Stimulated activated naive CD8-positive, alpha-beta T cell treated with anti-CD3 and anti-CD28 coated beads, Interleukin-15, Interleukin-2, amounts not matched to agents 100 ng/mL and 50 ng/mL, for 24 hours (primary cell): Measurements from ENCODE around the gene DNASE2B.

ENCODE experiments used
- H3K27ac Mint-ChIP-seq: one replicate; pipeline ENCODE4 v1.8.0; 2021; ENCODE audit warnings: mild to moderate bottlenecking, mixed read lengths
- H3K27me3 Mint-ChIP-seq: one replicate; pipeline ENCODE4 v1.8.0; 2021; ENCODE audit warnings: mixed read lengths
- H3K36me3 Mint-ChIP-seq: one replicate; pipeline ENCODE4 v1.8.0; 2021; ENCODE audit warnings: low read depth, mixed read lengths
- H3K4me1 Mint-ChIP-seq: one replicate; pipeline ENCODE4 v1.8.0; 2021; ENCODE audit warnings: low read depth, mixed read lengths
- H3K4me3 Mint-ChIP-seq: one replicate; pipeline ENCODE4 v1.8.0; 2021; ENCODE audit warnings: mild to moderate bottlenecking, mixed read lengths
- H3K9me3 Mint-ChIP-seq: one replicate; pipeline ENCODE4 v1.8.0; 2021; ENCODE audit warnings: mixed read lengths

DNASE2B gene

GRCh38 chr1:84366786-84367185 lies 31.5 kb upstream of the DNASE2B start:
- Mint-ChIP-seq H3K4me3 (no peak overlapping the region), H3K27ac (peak overlapping the region; percentile 9), H3K9me3 (no peaks in the 10 kb centered on the region), H3K4me1 (peaks cover 15% of the 10 kb centered on the region), H3K27me3 (no peaks in the 10 kb centered on the region), H3K36me3 (no peaks in the 10 kb centered on the region)

GRCh38 chr1:84367219-84367618 lies 31.1 kb upstream of the DNASE2B start:
- H3K36me3 Mint-ChIP-seq, result no peaks in the 10 kb centered on the region
- no peaks in the 10 kb centered on the region for H3K27me3 Mint-ChIP-seq
- peak overlapping the region; percentile 9 for H3K27ac Mint-ChIP-seq
- peaks cover 15% of the 10 kb centered on the region for H3K4me1 Mint-ChIP-seq
- no peaks in the 10 kb centered on the region for H3K9me3 Mint-ChIP-seq
- H3K4me3 Mint-ChIP-seq, result no peak overlapping the region

DNA sequence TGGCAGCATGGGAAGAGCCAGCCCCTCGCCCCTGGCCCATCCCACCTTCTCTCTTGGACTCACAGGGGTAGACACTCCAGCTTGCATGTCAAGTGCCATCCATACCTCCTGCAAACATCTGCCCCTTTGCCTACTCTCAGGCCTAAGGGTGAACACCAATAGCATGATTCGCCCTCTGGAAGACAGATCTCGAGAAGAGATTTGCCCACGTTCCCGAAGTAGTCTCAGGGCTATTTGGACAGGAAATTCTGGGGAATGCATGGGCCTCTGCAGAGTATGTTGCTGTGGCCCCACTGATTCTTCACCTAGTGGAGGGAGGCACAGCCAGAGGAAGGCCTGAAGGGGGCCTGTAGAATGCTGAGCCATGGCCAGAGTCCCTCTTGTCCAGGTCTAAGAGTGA lies 29.8 kb upstream of the DNASE2B start:
- H3K27ac Mint-ChIP-seq, result no peak overlapping the region

GRCh38 chr1:84370266-84370665 lies 28.0 kb upstream of the DNASE2B start:
- no peak overlapping the region for H3K27ac Mint-ChIP-seq
- no peaks in the 10 kb centered on the region for H3K27me3 Mint-ChIP-seq
- H3K4me1 Mint-ChIP-seq, result peaks cover 8% of the 10 kb centered on the region
- H3K4me3 Mint-ChIP-seq, result no peak overlapping the region
- H3K36me3 Mint-ChIP-seq, result no peaks in the 10 kb centered on the region
- H3K9me3 Mint-ChIP-seq, result no peaks in the 10 kb centered on the region

More for the DNA sequence above, 29.8 kb upstream of the DNASE2B start:
- H3K4me3 Mint-ChIP-seq, result no peak overlapping the region
- H3K27me3 Mint-ChIP-seq, result no peaks in the 10 kb centered on the region
- H3K9me3 Mint-ChIP-seq, result no peaks in the 10 kb centered on the region
- H3K36me3 Mint-ChIP-seq, result no peaks in the 10 kb centered on the region
- H3K4me1 Mint-ChIP-seq, result peaks cover 9% of the 10 kb centered on the region

- no peaks in the 10 kb centered on the region for H3K27me3 Mint-ChIP-seq
- H3K27ac Mint-ChIP-seq, result no peak overlapping the region
- no peaks in the 10 kb centered on the region for H3K9me3 Mint-ChIP-seq
- peaks cover 1% of the 10 kb centered on the region for H3K4me1 Mint-ChIP-seq
- H3K36me3 Mint-ChIP-seq, result no peaks in the 10 kb centered on the region
- no peak overlapping the region for H3K4me3 Mint-ChIP-seq
These were observed 27.4 kb upstream of the DNASE2B start for GRCh38 chr1:84370831-84371394.

DNA sequence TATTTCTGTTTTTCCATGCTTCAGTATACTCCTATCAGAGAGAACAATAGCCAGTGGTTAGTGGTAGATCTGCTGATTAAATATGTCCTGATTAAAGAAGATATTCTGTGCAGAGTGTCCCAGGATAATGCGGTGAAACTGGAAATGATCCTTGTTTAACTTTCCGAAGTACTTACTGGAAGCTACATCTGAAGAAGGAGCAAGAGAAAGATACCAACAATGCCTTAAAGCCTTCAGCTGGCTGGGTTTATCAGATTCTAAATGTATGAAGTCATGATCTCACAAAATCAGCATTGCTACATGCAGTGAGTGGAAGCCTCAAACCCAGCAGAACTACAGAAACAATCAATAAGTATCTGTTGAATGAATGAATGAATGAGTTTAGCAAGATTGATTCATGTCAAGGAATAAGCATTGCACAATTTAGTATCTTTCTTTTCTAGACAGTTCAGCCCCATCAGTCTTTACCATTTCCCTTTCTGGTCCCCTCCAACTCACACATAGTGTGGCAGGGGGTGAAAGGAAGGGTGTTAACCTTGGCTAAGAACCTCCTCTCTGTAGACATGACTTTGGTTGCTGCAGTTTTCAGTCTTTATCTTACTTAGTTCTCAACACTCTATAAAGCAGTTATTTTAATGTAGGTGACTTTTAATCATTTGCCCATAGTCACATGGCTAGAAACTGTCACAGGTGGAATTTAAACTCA lies 24.7 kb upstream of the DNASE2B start:
- H3K27me3 Mint-ChIP-seq, result no peaks in the 10 kb centered on the region
- no peaks in the 10 kb centered on the region for H3K36me3 Mint-ChIP-seq
- no peak overlapping the region for H3K27ac Mint-ChIP-seq
- peaks cover 3% of the 10 kb centered on the region for H3K4me1 Mint-ChIP-seq
- no peaks in the 10 kb centered on the region for H3K9me3 Mint-ChIP-seq
- H3K4me3 Mint-ChIP-seq, result no peak overlapping the region

GRCh38 chr1:84374991-84375696 lies 23.1 kb upstream of the DNASE2B start:
- no peaks in the 10 kb centered on the region for H3K9me3 Mint-ChIP-seq
- H3K4me3 Mint-ChIP-seq, result no peak overlapping the region
- no peaks in the 10 kb centered on the region for H3K27me3 Mint-ChIP-seq
- no peaks in the 10 kb centered on the region for H3K36me3 Mint-ChIP-seq
- no peak overlapping the region for H3K27ac Mint-ChIP-seq
- peaks cover 3% of the 10 kb centered on the region for H3K4me1 Mint-ChIP-seq

- no peaks in the 10 kb centered on the region for H3K9me3 Mint-ChIP-seq
- no peaks in the 10 kb centered on the region for H3K27me3 Mint-ChIP-seq
- H3K4me3 Mint-ChIP-seq, result no peak overlapping the region
- H3K36me3 Mint-ChIP-seq, result no peaks in the 10 kb centered on the region
- H3K27ac Mint-ChIP-seq, result peak overlapping the region; percentile 14
- H3K4me1 Mint-ChIP-seq, result peaks cover 3% of the 10 kb centered on the region
These were observed 22.0 kb upstream of the DNASE2B start for GRCh38 chr1:84376000-84376910.

- no peaks in the 10 kb centered on the region for H3K36me3 Mint-ChIP-seq
- H3K9me3 Mint-ChIP-seq, result no peaks in the 10 kb centered on the region
- no peaks in the 10 kb centered on the region for H3K27me3 Mint-ChIP-seq
These were observed 20.7 kb upstream of the DNASE2B start for GRCh38 chr1:84377480-84378095.

DNA sequence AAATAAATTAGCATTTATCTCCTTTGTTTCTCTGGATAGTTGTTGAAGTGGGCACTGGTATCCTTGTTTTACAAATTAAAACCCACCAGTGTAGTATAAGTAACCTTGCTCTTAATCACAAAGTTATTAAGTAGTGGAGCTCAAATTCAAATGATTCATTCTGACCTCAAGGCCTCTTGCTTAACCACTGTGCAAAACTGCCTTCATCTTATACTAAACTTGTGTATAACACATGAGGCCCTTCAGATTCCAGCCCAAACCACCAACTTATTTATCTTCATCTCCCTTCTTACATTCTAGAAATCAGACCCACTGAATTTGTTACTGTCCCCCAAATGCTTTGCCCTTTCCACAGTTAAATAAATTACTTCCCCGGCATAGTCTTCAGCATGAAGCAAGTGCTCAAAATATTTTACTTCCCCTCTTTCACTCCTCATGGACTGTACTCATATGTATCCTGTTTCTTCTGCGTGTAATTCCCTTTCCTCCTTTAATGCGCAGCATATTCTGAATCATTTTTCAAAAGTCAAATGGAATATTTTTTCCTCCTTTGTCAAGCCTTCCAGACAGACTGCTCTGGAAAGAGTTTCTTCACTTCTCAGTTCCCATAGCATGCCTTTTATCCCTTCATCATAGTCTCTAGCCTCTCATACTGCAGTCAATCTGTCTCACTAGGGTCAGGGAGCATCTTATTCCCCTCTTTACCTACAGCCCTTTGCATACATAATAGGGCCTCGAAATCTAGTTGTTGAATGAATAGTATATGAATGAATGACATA lies 19.0 kb upstream of the DNASE2B start:
- Mint-ChIP-seq H3K27ac (no peak overlapping the region), H3K27me3 (no peaks in the 10 kb centered on the region), H3K4me1 (peaks cover 3% of the 10 kb centered on the region), H3K36me3 (no peaks in the 10 kb centered on the region), H3K9me3 (no peaks in the 10 kb centered on the region), H3K4me3 (no peak overlapping the region)

More at GRCh38 chr1:84377480-84378095, 20.7 kb upstream of the DNASE2B start:
- no peak overlapping the region for H3K4me3 Mint-ChIP-seq
- peaks cover 3% of the 10 kb centered on the region for H3K4me1 Mint-ChIP-seq
- no peak overlapping the region for H3K27ac Mint-ChIP-seq

DNA sequence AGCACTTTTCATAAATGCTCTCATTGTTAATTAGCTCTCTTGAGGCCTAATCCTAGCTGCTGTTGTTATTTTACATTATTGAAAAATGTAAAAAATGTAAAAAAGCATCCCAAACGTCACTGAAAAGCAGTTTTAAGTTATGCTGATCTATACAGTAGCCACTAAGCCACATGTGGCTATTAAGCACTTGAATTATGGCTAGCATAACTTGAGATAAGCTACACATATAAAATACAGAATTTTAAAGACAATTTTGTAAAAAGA lies 18.4 kb upstream of the DNASE2B start:
- Mint-ChIP-seq H3K9me3 (no peaks in the 10 kb centered on the region), H3K4me1 (peaks cover 3% of the 10 kb centered on the region), H3K27ac (no peak overlapping the region)

DNA sequence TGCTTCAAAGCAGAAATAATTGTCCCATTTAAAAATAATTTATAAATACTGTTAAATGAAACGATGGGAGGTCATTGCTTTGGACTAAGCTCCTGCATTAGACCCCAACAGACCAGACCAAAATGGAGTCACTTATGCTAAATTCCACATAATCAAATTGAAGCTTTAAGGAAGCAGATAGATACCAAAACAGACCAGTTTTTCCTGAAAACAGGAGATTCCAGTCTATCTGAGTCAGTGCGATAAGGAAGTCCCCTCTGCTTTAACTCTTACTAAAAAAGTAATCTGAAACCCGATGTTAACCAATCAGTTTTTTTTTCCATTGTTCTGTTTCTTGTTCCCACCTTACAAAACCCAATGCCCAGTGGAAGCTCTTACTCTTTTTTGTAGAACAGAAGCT lies 16.2 kb upstream of the DNASE2B start:
- H3K27ac Mint-ChIP-seq, result no peak overlapping the region
- no peaks in the 10 kb centered on the region for H3K27me3 Mint-ChIP-seq
- no peaks in the 10 kb centered on the region for H3K9me3 Mint-ChIP-seq

More for the DNA sequence above, 18.4 kb upstream of the DNASE2B start:
- Mint-ChIP-seq H3K36me3 (no peaks in the 10 kb centered on the region), H3K4me3 (no peak overlapping the region), H3K27me3 (no peaks in the 10 kb centered on the region)

GRCh38 chr1:84385347-84385746 lies 12.9 kb upstream of the DNASE2B start:
- no peak overlapping the region for H3K4me3 Mint-ChIP-seq
- H3K27me3 Mint-ChIP-seq, result no peaks in the 10 kb centered on the region
- no peaks in the 10 kb centered on the region for H3K9me3 Mint-ChIP-seq
- no peaks in the 10 kb centered on the region for H3K36me3 Mint-ChIP-seq
- H3K4me1 Mint-ChIP-seq, result peaks cover 3% of the 10 kb centered on the region
- H3K27ac Mint-ChIP-seq, result no peak overlapping the region

More for the DNA sequence above, 16.2 kb upstream of the DNASE2B start:
- H3K4me3 Mint-ChIP-seq, result no peak overlapping the region
- H3K36me3 Mint-ChIP-seq, result no peaks in the 10 kb centered on the region
- H3K4me1 Mint-ChIP-seq, result no peaks in the 10 kb centered on the region
